IMR-90 (cell line): ENCODE measurements around the gene TSSC4. TPM values are rescaled to one million over a fixed set of nuclear protein-coding genes. Genes with fewer than 3 reads are reported as not detected.

Source experiments
- ATAC-seq: fragments of 200-7000 bp; cut with Tn5 transposase; 2 replicates; pipeline ENCODE4 v1.9.1; 2020; ENCODE audit warnings: low read depth, mild to moderate bottlenecking, moderate library complexity
- BruUV-seq: library from RNA; stranded (reverse); fragments of 400-500 nt; replicated peaks from 2 replicates; lab custom pipeline; 2021; lab: Mats Ljungman, UMichigan
- CTCF ChIA-PET: fragments of 300-600 bp; formaldehyde crosslinking; extraction: SDS; loops from one replicate; lab custom pipeline; 2021; ENCODE audit warnings: antibody characterized with exemption; lab: Yijun Ruan, JAX
- POLR2A ChIA-PET: fragments of 300-600 bp; sonication (Branson Sonifier 250); formaldehyde crosslinking; loops from one replicate; lab custom pipeline; 2022; ENCODE audit warnings: antibody characterized with exemption; ENCODE audit not compliant: unreplicated experiment; lab: Charles Lee
- DNase-seq: peaks from one replicate; pipeline ENCODE4 v3.0.0; 2013
- H2AFZ ChIP-seq: replicated peaks from 2 replicates; pipeline ENCODE3; 2013; ENCODE audit warnings: low read length, mild to moderate bottlenecking; ENCODE audit not compliant: poor library complexity
- H2AK5ac ChIP-seq: 2 replicates; pipeline ENCODE4 v1.6.1; 2013; ENCODE audit warnings: low read depth, low read length, inconsistent platforms
- H2AK9ac ChIP-seq: replicated peaks from 2 replicates; pipeline ENCODE3; 2013; ENCODE audit warnings: mild to moderate bottlenecking, low read depth, low read length, moderate library complexity; ENCODE audit not compliant: poor library complexity
- H2BK120ac ChIP-seq: 2 replicates; pipeline ENCODE4 v1.6.1; 2013; ENCODE audit warnings: low read depth, low read length, inconsistent platforms
- H2BK15ac ChIP-seq: 3 replicates; pipeline ENCODE4 v1.6.1; 2013; ENCODE audit warnings: low read depth, low read length, inconsistent platforms
- H2BK20ac ChIP-seq: 2 replicates; pipeline ENCODE4 v1.6.1; 2013; ENCODE audit warnings: low read depth, mild to moderate bottlenecking, inconsistent platforms, low read length, moderate library complexity
- H2BK5ac ChIP-seq: 2 replicates; pipeline ENCODE4 v1.6.1; 2013; ENCODE audit warnings: mild to moderate bottlenecking, low read depth, low read length, inconsistent platforms; ENCODE audit not compliant: poor library complexity, severe bottlenecking
- H3K14ac ChIP-seq: replicated peaks from 2 replicates; pipeline ENCODE4 v1.6.1; 2013; ENCODE audit warnings: low read depth, low read length, inconsistent platforms
- H3K18ac ChIP-seq: 2 replicates; pipeline ENCODE4 v1.6.1; 2013; ENCODE audit warnings: low read depth, low read length, control low read depth
- H3K23ac ChIP-seq: 2 replicates; pipeline ENCODE4 v1.6.1; 2013; ENCODE audit warnings: low read depth, low read length, inconsistent platforms
- H3K27ac ChIP-seq: 2 replicates; pipeline ENCODE4 v1.5.1; 2013; ENCODE audit warnings: mild to moderate bottlenecking, control low read depth, low read length; ENCODE audit not compliant: insufficient read depth
- H3K27me3 ChIP-seq: 2 replicates; pipeline ENCODE4 v1.6.1; 2013; ENCODE audit warnings: low read length; ENCODE audit not compliant: control insufficient read depth, insufficient read depth
- H3K36me3 ChIP-seq: 2 replicates; pipeline ENCODE4 v1.6.1; 2013; ENCODE audit warnings: low read length, mixed read lengths; ENCODE audit not compliant: control insufficient read depth, insufficient read depth
- H3K4ac ChIP-seq: 2 replicates; pipeline ENCODE4 v1.6.1; 2013; ENCODE audit warnings: low read depth, low read length, inconsistent platforms
- H3K4me1 ChIP-seq: 2 replicates; pipeline ENCODE4 v1.6.1; 2013; ENCODE audit warnings: low read length, mixed read lengths; ENCODE audit not compliant: control insufficient read depth, insufficient read depth
- H3K4me2 ChIP-seq: 2 replicates; pipeline ENCODE4 v1.6.1; 2013; ENCODE audit warnings: low read depth, mild to moderate bottlenecking, control low read depth, low read length, moderate library complexity
- H3K4me3 ChIP-seq: 2 replicates; pipeline ENCODE4 v1.5.1; 2013; ENCODE audit warnings: low read depth, mild to moderate bottlenecking, control low read depth, low read length, moderate library complexity; ENCODE audit not compliant: insufficient read depth
- H3K56ac ChIP-seq: 2 replicates; pipeline ENCODE4 v1.6.1; 2013; ENCODE audit warnings: low read length, inconsistent platforms; ENCODE audit not compliant: insufficient read depth; ENCODE audit errors: extremely low read depth
- H3K79me1 ChIP-seq, 2 experiments: 2 replicates each; pipeline ENCODE4 v1.6.1; 2013; ENCODE audit warnings: low read length in 2 of 2, inconsistent platforms in 1 of 2, low read depth in 1 of 2
- H3K9ac ChIP-seq: 2 replicates; pipeline ENCODE4 v1.6.1; 2013; ENCODE audit warnings: low read depth, low read length, control low read depth
- H3K9me1 ChIP-seq: 2 replicates; pipeline ENCODE4 v1.6.1; 2013; ENCODE audit warnings: low read length, inconsistent platforms; ENCODE audit not compliant: insufficient read depth
- H3K9me3 ChIP-seq: 2 replicates; pipeline ENCODE4 v1.6.1; 2013; ENCODE audit warnings: low read length; ENCODE audit not compliant: control insufficient read depth, insufficient read depth
- H4K20me1 ChIP-seq: 2 replicates; pipeline ENCODE4 v1.6.1; 2013; ENCODE audit warnings: low read length, inconsistent platforms; ENCODE audit not compliant: insufficient read depth
- H4K5ac ChIP-seq: 2 replicates; pipeline ENCODE4 v1.6.1; 2013; ENCODE audit warnings: mild to moderate bottlenecking, low read depth, low read length, control low read depth
- H4K8ac ChIP-seq, 2 experiments: 2 replicates each; pipeline ENCODE4 v1.6.1; 2013; ENCODE audit warnings: low read depth in 2 of 2, low read length in 2 of 2, control low read depth in 1 of 2, inconsistent platforms in 1 of 2
- H4K91ac ChIP-seq: 2 replicates; pipeline ENCODE4 v1.6.1; 2013; ENCODE audit warnings: low read depth, low read length, inconsistent platforms; ENCODE audit not compliant: insufficient read depth
- BHLHE40 ChIP-seq: fragments of 150-350 bp; IDR thresholded peaks from 2 replicates; pipeline ENCODE4 v1.6.1; 2016; ENCODE audit warnings: mild to moderate bottlenecking, low read depth, low read length
- CEBPB ChIP-seq: IDR thresholded peaks from 2 replicates; pipeline ENCODE4 v1.6.1; 2012; ENCODE audit warnings: low read depth, low read length, improper control_type of control experiment
- CHD1 ChIP-seq: IDR thresholded peaks from 2 replicates; pipeline ENCODE4 v1.6.1; 2012; ENCODE audit warnings: low read depth, low read length, improper control_type of control experiment
- FOS ChIP-seq: fragments of 150-350 bp; IDR thresholded peaks from 2 replicates; pipeline ENCODE4 v1.6.1; 2016; ENCODE audit warnings: low read depth, low read length
- MAFK ChIP-seq: IDR thresholded peaks from 2 replicates; pipeline ENCODE4 v1.6.1; 2012; ENCODE audit warnings: low read depth, low read length, improper control_type of control experiment
- MAZ ChIP-seq: IDR thresholded peaks from 2 replicates; pipeline ENCODE4 v1.6.1; 2012; ENCODE audit warnings: low read depth, mild to moderate bottlenecking, low read length, improper control_type of control experiment, moderate library complexity, borderline replicate concordance
- MXI1 ChIP-seq: IDR thresholded peaks from 2 replicates; pipeline ENCODE4 v1.6.1; 2012; ENCODE audit warnings: low read depth, mild to moderate bottlenecking, low read length, moderate library complexity, borderline replicate concordance
- NFE2L2 ChIP-seq: fragments of 150-350 bp; IDR thresholded peaks from 2 replicates; pipeline ENCODE4 v1.6.1; 2016; ENCODE audit warnings: low read depth, mild to moderate bottlenecking, low read length
- POLR2A ChIP-seq: IDR thresholded peaks from 2 replicates; pipeline ENCODE4 v1.6.1; 2012; ENCODE audit warnings: mild to moderate bottlenecking, low read depth, low read length
- RAD21 ChIP-seq: IDR thresholded peaks from 2 replicates; pipeline ENCODE4 v1.6.1; 2012; ENCODE audit warnings: low read length, improper control_type of control experiment
- RCOR1 ChIP-seq: IDR thresholded peaks from 2 replicates; pipeline ENCODE4 v1.6.1; 2012; ENCODE audit warnings: mild to moderate bottlenecking, low read length, improper control_type of control experiment; ENCODE audit not compliant: insufficient replicate concordance
- RFX5 ChIP-seq: IDR thresholded peaks from 2 replicates; pipeline ENCODE4 v1.8.0; 2012; ENCODE audit warnings: low read depth, mild to moderate bottlenecking, low read length, moderate library complexity
- SMC3 ChIP-seq: fragments of 150-350 bp; IDR thresholded peaks from 2 replicates; pipeline ENCODE4 v1.6.1; 2016; ENCODE audit warnings: low read depth, mild to moderate bottlenecking, antibody characterized with exemption, low read length, moderate library complexity
- WGBS, 2 experiments: methylation state at CpG; one replicate each; pipeline versions ENCODE4 v1.1.5 to v1.1.7; 2013; ENCODE audit warnings: missing lambda C conversion rate in 2 of 2; ENCODE audit not compliant: insufficient read length in 1 of 2; ENCODE audit errors: extremely low coverage in 2 of 2; 5-methylcytosine and 5-hydroxymethylcytosine counted together
- dilution Hi-C: fragments of 300-500 bp; cut with HindIII; formaldehyde crosslinking; loops from one replicate; pipeline ENCODE4 v1.14.3; 2018; ENCODE audit warnings: low sequenced_read_pairs; ENCODE audit not compliant: unreplicated experiment
- in situ Hi-C: fragments of 300-500 bp; cut with MboI; formaldehyde crosslinking; loops from 3 replicates; pipeline ENCODE4 v1.14.3; 2019; ENCODE audit warnings: low sequenced_read_pairs, inconsistent platforms, mixed read lengths
- intact Hi-C: fragments of 100-400 bp; cut with micrococcal nuclease; formaldehyde crosslinking; loops from 2 replicates; pipeline ENCODE4 v1.10.0; 2022
- polyA plus RNA-seq, 3 experiments: library from polyadenylated mRNA; depleted of rRNA; stranded (reverse); fragments of >200 nt; gene quantifications; 2 replicates each; pipeline ENCODE4 v1.2.3, GENCODE V29; 2012; ENCODE audit warnings: low replicate concordance in 1 of 3
- total RNA-seq: library from RNA; depleted of rRNA; stranded (reverse); fragments of >200 nt; gene quantifications from 2 replicates; pipeline ENCODE4 v1.2.3, GENCODE V29; 2012
- TF ChIP-seq, protein P1 (sequence below): fragments of 150-350 bp; IDR thresholded peaks from 2 replicates; pipeline ENCODE4 v1.6.1; 2017; ENCODE audit warnings: mild to moderate bottlenecking, antibody characterized with exemption, low read length, low read depth
- TF ChIP-seq, protein P2 (sequence below): fragments of 150-350 bp; IDR thresholded peaks from 2 replicates; pipeline ENCODE4 v1.6.1; 2016; ENCODE audit warnings: low read depth, mild to moderate bottlenecking, low read length, moderate library complexity, borderline replicate concordance
- TF ChIP-seq, protein P3 (sequence below): conservative IDR thresholded peaks from 2 replicates; pipeline ENCODE4 v1.5.1; 2012; ENCODE audit warnings: mild to moderate bottlenecking, low read depth, low read length, improper control_type of control experiment

The TSSC4 gene
- total and polyA plus RNA-seq, 2 of the 4 experiments (the other 2 are of a cell fraction) = 34.9 to 40.0 TPM

DNA sequence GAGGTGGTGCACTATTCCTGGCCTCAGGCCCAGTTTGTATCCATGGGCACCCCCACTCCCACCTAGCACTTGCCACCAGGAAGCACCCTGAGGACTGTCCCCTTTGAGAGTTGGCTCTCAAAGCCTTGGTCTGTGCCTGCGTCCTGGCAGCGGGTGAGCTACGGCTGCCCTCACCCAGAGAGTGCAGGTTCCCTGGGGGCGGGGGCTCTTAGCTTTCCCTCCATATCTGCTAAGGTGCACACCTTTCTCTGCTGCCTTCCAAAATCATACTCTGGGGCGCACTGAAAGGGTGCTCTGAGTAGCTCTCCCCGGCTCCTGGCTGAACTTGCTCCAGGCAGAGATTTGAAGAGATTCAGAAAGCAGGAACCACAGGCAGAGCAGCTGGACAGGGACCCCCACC is 51.4 kb downstream of the TSSC4 start:
- Histone ChIP-seq H3K9me3 (no peaks in the 10 kb centered on the region; the same call in 1 of the 2 replicates), H2BK20ac (no peak overlapping the region), H2AK5ac (no peak overlapping the region), H3K9me1 (no peaks in the 10 kb centered on the region), H3K9ac (no peak overlapping the region), H3K23ac (no peak overlapping the region), H4K20me1 (no peaks in the 10 kb centered on the region), H3K4me2 (no peak overlapping the region), H2BK15ac (no peak overlapping the region), H3K27ac (no peak overlapping the region), H3K4me1 (no peaks in the 10 kb centered on the region), H3K79me1 (no peaks in the 10 kb centered on the region), H3K4ac (no peak overlapping the region), H3K18ac (no peak overlapping the region), H2BK120ac (no peak overlapping the region), H3K36me3 (no peaks in the 10 kb centered on the region), H2AFZ (no peak overlapping the region), H3K56ac (no peak overlapping the region), H2BK5ac (no peak overlapping the region), H3K14ac (no peak overlapping the region), H3K4me3 (no peak overlapping the region), H4K5ac (no peak overlapping the region), H4K8ac (no peak overlapping the region), H4K91ac (no peak overlapping the region), H2AK9ac (no peak overlapping the region), H3K27me3 (peaks cover 41% of the 10 kb centered on the region)
- in situ Hi-C loops = no loop called here
- DNase-seq (no peak), ATAC-seq (no peak)
- WGBS, 2 experiments = no CpG with 5 or more reads among the region's 6 CpGs
- intact Hi-C loops = no loop called here
- TF ChIP-seq, protein P1, sequence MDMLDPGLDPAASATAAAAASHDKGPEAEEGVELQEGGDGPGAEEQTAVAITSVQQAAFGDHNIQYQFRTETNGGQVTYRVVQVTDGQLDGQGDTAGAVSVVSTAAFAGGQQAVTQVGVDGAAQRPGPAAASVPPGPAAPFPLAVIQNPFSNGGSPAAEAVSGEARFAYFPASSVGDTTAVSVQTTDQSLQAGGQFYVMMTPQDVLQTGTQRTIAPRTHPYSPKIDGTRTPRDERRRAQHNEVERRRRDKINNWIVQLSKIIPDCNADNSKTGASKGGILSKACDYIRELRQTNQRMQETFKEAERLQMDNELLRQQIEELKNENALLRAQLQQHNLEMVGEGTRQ = no peak
- no peak for TF ChIP-seq MXI1
- TF ChIP-seq RCOR1 = no peak
- no peak for TF ChIP-seq CEBPB
- no peak for TF ChIP-seq MAZ
- no peak for TF ChIP-seq NFE2L2
- no peak for TF ChIP-seq BHLHE40
- no peak for TF ChIP-seq RAD21
- no peak for TF ChIP-seq POLR2A
- no peak for TF ChIP-seq CHD1
- TF ChIP-seq MAFK = no peak
- TF ChIP-seq, protein P2, sequence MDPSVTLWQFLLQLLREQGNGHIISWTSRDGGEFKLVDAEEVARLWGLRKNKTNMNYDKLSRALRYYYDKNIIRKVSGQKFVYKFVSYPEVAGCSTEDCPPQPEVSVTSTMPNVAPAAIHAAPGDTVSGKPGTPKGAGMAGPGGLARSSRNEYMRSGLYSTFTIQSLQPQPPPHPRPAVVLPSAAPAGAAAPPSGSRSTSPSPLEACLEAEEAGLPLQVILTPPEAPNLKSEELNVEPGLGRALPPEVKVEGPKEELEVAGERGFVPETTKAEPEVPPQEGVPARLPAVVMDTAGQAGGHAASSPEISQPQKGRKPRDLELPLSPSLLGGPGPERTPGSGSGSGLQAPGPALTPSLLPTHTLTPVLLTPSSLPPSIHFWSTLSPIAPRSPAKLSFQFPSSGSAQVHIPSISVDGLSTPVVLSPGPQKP = no peak
- TF ChIP-seq SMC3 = no peak
- no peak for TF ChIP-seq RFX5
- TF ChIP-seq, protein P3, sequence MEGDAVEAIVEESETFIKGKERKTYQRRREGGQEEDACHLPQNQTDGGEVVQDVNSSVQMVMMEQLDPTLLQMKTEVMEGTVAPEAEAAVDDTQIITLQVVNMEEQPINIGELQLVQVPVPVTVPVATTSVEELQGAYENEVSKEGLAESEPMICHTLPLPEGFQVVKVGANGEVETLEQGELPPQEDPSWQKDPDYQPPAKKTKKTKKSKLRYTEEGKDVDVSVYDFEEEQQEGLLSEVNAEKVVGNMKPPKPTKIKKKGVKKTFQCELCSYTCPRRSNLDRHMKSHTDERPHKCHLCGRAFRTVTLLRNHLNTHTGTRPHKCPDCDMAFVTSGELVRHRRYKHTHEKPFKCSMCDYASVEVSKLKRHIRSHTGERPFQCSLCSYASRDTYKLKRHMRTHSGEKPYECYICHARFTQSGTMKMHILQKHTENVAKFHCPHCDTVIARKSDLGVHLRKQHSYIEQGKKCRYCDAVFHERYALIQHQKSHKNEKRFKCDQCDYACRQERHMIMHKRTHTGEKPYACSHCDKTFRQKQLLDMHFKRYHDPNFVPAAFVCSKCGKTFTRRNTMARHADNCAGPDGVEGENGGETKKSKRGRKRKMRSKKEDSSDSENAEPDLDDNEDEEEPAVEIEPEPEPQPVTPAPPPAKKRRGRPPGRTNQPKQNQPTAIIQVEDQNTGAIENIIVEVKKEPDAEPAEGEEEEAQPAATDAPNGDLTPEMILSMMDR = no peak
- no peak for TF ChIP-seq FOS
- ChIA-PET CTCF (no interaction called here), POLR2A (no interaction called here)
- dilution Hi-C loops = no loop called here
- BruUV-seq = no TSS peak
